Psoas muscle (tissue), 8 donors: Measurements from ENCODE around the gene DSCAM. TPM values are rescaled to one million over a fixed set of nuclear protein-coding genes. Genes with fewer than 3 reads are reported as not detected.

Source experiments
- ATAC-seq, 4 donors: fragments of 200-7000 bp; cut with Tn5 transposase; one replicate each; pipeline ENCODE4 v1.9.1; 2020; ENCODE audit warnings: moderate library complexity in 3 of 4, mild to moderate bottlenecking in 2 of 4
- DNase-seq, 2 donors: peaks; one replicate each; pipeline ENCODE4 v3.0.0-alpha.2; 2020
- H3K27ac ChIP-seq: fragments of 200-600 bp; one replicate; pipeline ENCODE4 v1.8.0; 2022
- H3K27me3 ChIP-seq, 3 donors: fragments of 200-600 bp in 1 of 3; one replicate each; pipeline versions ENCODE4 v1.6.1 to v1.8.0; 2013 to 2022; ENCODE audit warnings: low read length in 2 of 3, mild to moderate bottlenecking in 2 of 3, moderate library complexity in 1 of 3; ENCODE audit not compliant: insufficient read depth in 3 of 3
- H3K36me3 ChIP-seq, 2 donors: fragments of 200-600 bp in 1 of 2; one replicate each; pipeline versions ENCODE4 v1.6.1 to v1.8.0; 2013 to 2022; ENCODE audit warnings: low read depth in 1 of 2, mild to moderate bottlenecking in 1 of 2, moderate library complexity in 1 of 2; ENCODE audit not compliant: insufficient read depth in 1 of 2
- H3K4me1 ChIP-seq: fragments of 200-600 bp; one replicate; pipeline ENCODE4 v1.8.0; 2022
- H3K4me3 ChIP-seq: fragments of 200-600 bp; one replicate; pipeline ENCODE4 v1.8.0; 2022; ENCODE audit warnings: mild to moderate bottlenecking
- H3K9me3 ChIP-seq: fragments of 200-600 bp; one replicate; pipeline ENCODE4 v1.8.0; 2022
- CTCF ChIP-seq: fragments of 200-600 bp; IDR thresholded peaks from one replicate; pipeline ENCODE4 v1.8.0; 2022; ENCODE audit warnings: antibody characterized with exemption
- WGBS, 3 donors: extraction: QIAGEN DNeasy Blood & Tissue Kit; methylation state at CpG; one replicate each; pipeline versions ENCODE4 v1.1.6 to v1.1.7; 2013; 5-methylcytosine and 5-hydroxymethylcytosine counted together
- intact Hi-C, 2 donors: fragments of 100-400 bp; cut with DNase I; formaldehyde crosslinking; loops; one replicate each; pipeline versions ENCODE4 v1.11.0 to v1.14.2; 2022
- polyA plus RNA-seq, 3 donors: library from polyadenylated mRNA; stranded (reverse); fragments of 200-250 nt; gene quantifications; one replicate each; pipeline ENCODE4 v1.2.3, GENCODE V29; 2013
- total RNA-seq, 4 donors: library from RNA; stranded (reverse); fragmentation: NEBNext Ultra II Directional in 2 of 4; extraction: Animal tissue kit (Norgen Biotek cat#: 25700) in 2 of 4; gene quantifications; one replicate each; pipeline versions ENCODE4 v1.2.1 to v1.2.4, GENCODE V29; 2021 to 2023
- donor health status: healthy with polysubstance abuse.
- donor health status: DM: no; HTN: no; CAD: no; lungs with moderate emphysema.
- donor health status: Bipolar disorder and iron deficiency.
- donor health status: healthy.
- donor health status: DM: yes; HTN: yes; CAD: no.
- donor health status: DM: no; HTN: no; CAD: no.
- donor health status: DM: no; HTN: no; CAD: no.
- donor health status: DM: yes; HTN: yes; CAD: no.

The DSCAM gene
- total and polyA plus RNA-seq, 7 donors, result 0.03 to 0.04 TPM; not detected in 5

- no peaks in the 10 kb centered on the region for H3K9me3 ChIP-seq
- intact Hi-C loops, result no loop called here
- H3K27me3 ChIP-seq, result no peaks in the 10 kb centered on the region
- no peak for ATAC-seq
- TF ChIP-seq CTCF, result no peak
- no peaks in the 10 kb centered on the region for H3K4me1 ChIP-seq
- H3K4me3 ChIP-seq, result no peak overlapping the region
- no peaks in the 10 kb centered on the region for H3K36me3 ChIP-seq
- no peak for DNase-seq
- 84 to 92% (median 86%) methylated on average over 5 of the region's 5 CpGs for WGBS, 3 donors
- no peak overlapping the region for H3K27ac ChIP-seq
Observed at GRCh38 chr21:40829308-40829707, 17.6 kb downstream of the DSCAM start.

DNA sequence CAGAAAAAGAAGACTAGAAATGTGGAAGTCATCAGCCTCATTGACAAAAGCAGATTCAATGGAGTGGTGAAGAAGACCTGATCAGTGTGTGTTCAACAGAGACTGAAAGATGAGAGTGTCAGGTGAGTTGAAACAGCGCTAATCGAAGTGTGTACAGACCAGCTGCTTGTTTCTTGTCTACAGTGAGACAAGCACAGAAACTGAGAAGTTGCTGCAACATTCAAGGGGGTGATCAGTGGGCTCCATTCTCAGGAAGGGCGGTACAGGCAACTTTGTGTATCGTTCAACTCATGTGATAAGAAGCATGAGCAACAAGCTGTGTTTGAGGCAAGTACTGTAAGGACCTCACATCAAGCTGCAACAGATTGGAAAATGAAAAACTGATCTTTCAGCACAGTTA is 19.4 kb downstream of the DSCAM start:
- Histone ChIP-seq H3K4me3 (no peak overlapping the region), H3K36me3 (no peaks in the 10 kb centered on the region), H3K27me3 (no peaks in the 10 kb centered on the region), H3K4me1 (no peaks in the 10 kb centered on the region), H3K27ac (no peak overlapping the region), H3K9me3 (no peaks in the 10 kb centered on the region)
- ATAC-seq (no peak), DNase-seq (no peak)
- TF ChIP-seq CTCF, result no peak
- WGBS, 3 donors, result 87 to 93% (median 89%) methylated on average over 4 of the region's 4 CpGs
- intact Hi-C loops, result no loop called here

DNA sequence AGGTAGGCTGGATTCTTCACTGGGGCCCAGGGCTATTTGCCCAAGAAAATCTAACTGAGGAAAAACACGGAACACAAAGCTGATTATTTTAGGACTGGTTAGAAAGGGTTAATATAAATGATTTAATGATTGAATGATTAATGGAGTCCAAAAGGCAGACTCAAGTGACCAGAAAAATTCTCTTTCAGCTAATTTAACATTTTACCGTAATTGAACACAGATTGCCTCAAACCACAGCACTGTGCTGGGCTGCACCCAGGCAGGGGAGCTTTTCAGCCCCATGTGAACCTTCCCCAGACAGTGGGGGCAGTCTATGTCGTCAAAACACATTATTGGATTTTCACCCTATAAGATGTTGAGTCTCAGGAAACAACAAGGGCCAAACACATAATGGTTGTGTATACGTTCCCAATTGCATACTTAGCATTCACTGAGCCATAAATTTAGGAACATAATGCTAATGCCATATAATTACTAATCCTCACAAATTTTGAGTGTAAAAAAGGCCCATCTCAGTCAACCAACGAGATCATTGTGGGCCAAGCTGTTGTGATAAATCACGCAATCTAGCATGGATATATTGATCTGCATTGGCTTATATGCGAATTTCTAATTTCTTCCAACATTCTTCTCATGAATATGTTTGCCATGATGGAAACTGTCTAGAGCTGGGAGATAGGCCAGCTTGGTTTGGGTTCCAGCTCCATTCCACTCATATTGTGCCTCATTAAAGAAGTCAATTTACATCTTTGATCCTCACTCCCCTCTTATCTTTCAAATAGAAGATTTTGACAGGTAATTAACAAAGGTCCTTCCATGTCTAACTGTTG is 27.7 kb downstream of the DSCAM start:
- Histone ChIP-seq H3K27me3 (peaks cover 0 to 3% (median 0%) of the 10 kb centered on the region in 3 donors), H3K36me3 (no peaks in the 10 kb centered on the region), H3K4me3 (no peak overlapping the region), H3K9me3 (no peaks in the 10 kb centered on the region), H3K4me1 (no peaks in the 10 kb centered on the region), H3K27ac (no peak overlapping the region)
- 69 to 74% (median 70%) methylated on average over 7 of the region's 7 CpGs for WGBS, 3 donors
- TF ChIP-seq CTCF, result no peak
- intact Hi-C loops, result no loop called here
- DNase-seq, result no peak
- ATAC-seq, result no peak

DNA sequence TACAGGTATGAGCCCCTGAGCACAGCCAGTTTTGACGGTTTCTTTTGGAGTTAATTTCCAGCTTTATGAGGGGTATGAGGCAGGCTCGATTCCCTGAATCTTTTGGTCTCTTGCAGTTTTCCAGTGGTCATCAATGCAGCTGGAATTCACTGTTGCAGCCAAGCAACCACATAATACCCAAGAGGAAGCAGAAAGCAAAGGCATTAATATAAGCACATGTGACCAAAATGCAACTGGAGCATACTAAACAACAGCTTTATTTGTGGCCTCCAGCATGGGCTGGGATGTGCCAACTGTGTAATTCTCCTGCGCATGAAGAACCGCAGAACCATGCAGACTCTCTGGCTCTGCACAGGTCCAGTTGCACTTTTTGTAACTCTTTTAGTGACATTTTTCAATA is 33.0 kb downstream of the DSCAM start:
- no peaks in the 10 kb centered on the region for H3K36me3 ChIP-seq
- intact Hi-C loops, result no loop called here
- no peaks in the 10 kb centered on the region for H3K9me3 ChIP-seq
- H3K4me3 ChIP-seq, result no peak overlapping the region
- H3K27me3 ChIP-seq, result peaks cover 0 to 3% (median 0%) of the 10 kb centered on the region in 3 donors
- no peak for DNase-seq
- no peaks in the 10 kb centered on the region for H3K4me1 ChIP-seq
- WGBS, 3 donors, result 33 to 48% (median 36%) methylated on average over 4 of the region's 4 CpGs
- no peak for TF ChIP-seq CTCF
- ATAC-seq, result no peak
- no peak overlapping the region for H3K27ac ChIP-seq
